ENCODE measurements around the gene CRACR2B.

GRCh38 chr11:842370-843002, 14.8 kb downstream of the CRACR2B start, which contains the start of the genes POLR2L and TSPAN4:
- no peak for TF ChIP-seq TCF7L2 (IDR thresholded peaks at IDR 0.05; ENCODE audit: borderline replicate concordance, extremely low read depth, insufficient read depth, insufficient read length)
- TF ChIP-seq SP1 (IDR thresholded peaks at IDR 0.05; ENCODE audit: low read depth): no peak
- peak; percentile 82 for TF ChIP-seq YY1 (IDR thresholded peaks at IDR 0.05; ENCODE audit: extremely low read depth, insufficient replicate concordance, low read depth, low read length)
- TF ChIP-seq EZH2 (IDR thresholded peaks at IDR 0.05): no peak
- peak; percentile 100 for TF ChIP-seq POLR2AphosphoS5 (IDR thresholded peaks at IDR 0.05; ENCODE audit: low read depth, low read length)
- TF ChIP-seq CTCF (IDR thresholded peaks at IDR 0.05 in 2 of 3, conservative IDR thresholded peaks at IDR 0.05 in 1 of 3; ENCODE audit: borderline replicate concordance in 1 of 3, insufficient read depth in 1 of 3, low read depth in 2 of 3, low read length in 2 of 3): no peak
- TF ChIP-seq, protein P1, sequence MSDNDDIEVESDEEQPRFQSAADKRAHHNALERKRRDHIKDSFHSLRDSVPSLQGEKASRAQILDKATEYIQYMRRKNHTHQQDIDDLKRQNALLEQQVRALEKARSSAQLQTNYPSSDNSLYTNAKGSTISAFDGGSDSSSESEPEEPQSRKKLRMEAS (IDR thresholded peaks at IDR 0.05): no peak
- TF ChIP-seq, protein P2, sequence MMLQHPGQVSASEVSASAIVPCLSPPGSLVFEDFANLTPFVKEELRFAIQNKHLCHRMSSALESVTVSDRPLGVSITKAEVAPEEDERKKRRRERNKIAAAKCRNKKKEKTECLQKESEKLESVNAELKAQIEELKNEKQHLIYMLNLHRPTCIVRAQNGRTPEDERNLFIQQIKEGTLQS (IDR thresholded peaks at IDR 0.05): no peak
- TF ChIP-seq POLR2A (IDR thresholded peaks at IDR 0.05; ENCODE audit: borderline replicate concordance, extremely low read depth, insufficient read depth, insufficient read length): peak; percentile 96
- TF ChIP-seq CBX3 (IDR thresholded peaks at IDR 0.05; ENCODE audit: low read depth): no peak

All from HCT116 (cell line).